NT2/D1 (cell line): ENCODE data around the gene HGFAC.

Experiments
- DNase-seq: peaks from one replicate; pipeline ENCODE4 v3.0.0-alpha.2; 2011; ENCODE audit warnings: low read depth, low spot score
- H3K27me3 ChIP-seq: 2 replicates; pipeline ENCODE4 v1.6.0; 2011; ENCODE audit warnings: mild to moderate bottlenecking; ENCODE audit not compliant: insufficient read length, insufficient read depth
- H3K36me3 ChIP-seq: 2 replicates; pipeline ENCODE4 v1.6.1; 2011; ENCODE audit warnings: mild to moderate bottlenecking, low read length, mixed read lengths; ENCODE audit not compliant: insufficient read depth, insufficient read length
- H3K4me1 ChIP-seq: 2 replicates; pipeline ENCODE4 v1.5.1; 2011; ENCODE audit not compliant: insufficient read depth, insufficient read length
- H3K4me3 ChIP-seq: 2 replicates; pipeline ENCODE4 v1.5.1; 2011; ENCODE audit warnings: low read depth; ENCODE audit not compliant: insufficient read length
- H3K9ac ChIP-seq: 2 replicates; pipeline ENCODE4 v1.6.0; 2011; ENCODE audit warnings: low read depth; ENCODE audit not compliant: insufficient read length
- H3K9me3 ChIP-seq: 2 replicates; pipeline ENCODE4 v1.5.1; 2011; ENCODE audit warnings: mild to moderate bottlenecking, low read length; ENCODE audit not compliant: insufficient read depth
- SUZ12 ChIP-seq: IDR thresholded peaks from 2 replicates; pipeline ENCODE4 v1.6.1; 2011; ENCODE audit not compliant: insufficient read length, insufficient read depth; ENCODE audit errors: extremely low read depth
- YY1 ChIP-seq: IDR thresholded peaks from 2 replicates; pipeline ENCODE4 v1.6.1; 2011; ENCODE audit not compliant: insufficient read length, insufficient read depth
- ZNF274 ChIP-seq: IDR thresholded peaks from 2 replicates; pipeline ENCODE4 v1.6.1; 2011; ENCODE audit warnings: mild to moderate bottlenecking, low read depth, low read length

The HGFAC gene

DNA sequence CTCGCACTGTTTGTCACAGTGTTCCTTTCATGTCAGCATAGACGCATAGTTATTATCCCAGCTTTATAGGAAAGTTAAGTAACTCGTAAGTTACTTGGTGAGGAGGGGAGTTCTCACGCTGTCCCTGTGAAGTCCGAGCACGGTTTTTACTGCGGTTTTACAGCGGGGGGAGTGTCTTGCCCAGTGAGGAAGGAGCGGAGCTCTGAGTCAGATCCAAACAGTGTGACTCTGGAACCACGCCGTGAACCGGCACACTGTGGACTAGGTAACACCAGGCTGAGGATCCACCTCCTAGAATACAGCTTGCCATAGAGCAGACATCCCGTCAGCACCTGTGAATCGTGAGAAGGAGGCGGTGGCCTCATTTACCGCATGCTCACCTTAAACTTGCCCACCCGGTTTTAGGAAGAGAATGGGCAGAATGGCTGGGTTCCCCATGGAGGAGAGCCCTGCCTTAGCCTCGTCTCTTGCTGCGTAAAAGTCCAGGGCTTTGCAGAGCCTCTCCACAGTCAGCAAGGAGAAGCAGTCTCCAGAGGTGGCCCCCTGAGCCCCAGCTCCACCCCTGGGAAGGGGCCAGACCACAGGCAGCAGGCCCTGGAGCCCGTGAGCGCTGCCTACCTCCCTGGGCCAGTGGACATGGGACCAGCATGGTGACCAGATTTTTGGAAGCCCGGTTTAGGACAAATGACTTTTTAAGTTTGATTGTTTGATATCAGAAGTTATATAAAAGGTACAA lies 40.2 kb upstream of the HGFAC start:
- Histone ChIP-seq H3K4me1 (no peaks in the 10 kb centered on the region), H3K27me3 (no peaks in the 10 kb centered on the region), H3K9ac (no peak overlapping the region), H3K9me3 (peaks cover 30% of the 10 kb centered on the region), H3K36me3 (peaks cover 4% of the 10 kb centered on the region), H3K4me3 (no peak overlapping the region)
- no peak for DNase-seq
- no peak for TF ChIP-seq YY1
- TF ChIP-seq SUZ12 = no peak
- TF ChIP-seq ZNF274 = no peak

DNA sequence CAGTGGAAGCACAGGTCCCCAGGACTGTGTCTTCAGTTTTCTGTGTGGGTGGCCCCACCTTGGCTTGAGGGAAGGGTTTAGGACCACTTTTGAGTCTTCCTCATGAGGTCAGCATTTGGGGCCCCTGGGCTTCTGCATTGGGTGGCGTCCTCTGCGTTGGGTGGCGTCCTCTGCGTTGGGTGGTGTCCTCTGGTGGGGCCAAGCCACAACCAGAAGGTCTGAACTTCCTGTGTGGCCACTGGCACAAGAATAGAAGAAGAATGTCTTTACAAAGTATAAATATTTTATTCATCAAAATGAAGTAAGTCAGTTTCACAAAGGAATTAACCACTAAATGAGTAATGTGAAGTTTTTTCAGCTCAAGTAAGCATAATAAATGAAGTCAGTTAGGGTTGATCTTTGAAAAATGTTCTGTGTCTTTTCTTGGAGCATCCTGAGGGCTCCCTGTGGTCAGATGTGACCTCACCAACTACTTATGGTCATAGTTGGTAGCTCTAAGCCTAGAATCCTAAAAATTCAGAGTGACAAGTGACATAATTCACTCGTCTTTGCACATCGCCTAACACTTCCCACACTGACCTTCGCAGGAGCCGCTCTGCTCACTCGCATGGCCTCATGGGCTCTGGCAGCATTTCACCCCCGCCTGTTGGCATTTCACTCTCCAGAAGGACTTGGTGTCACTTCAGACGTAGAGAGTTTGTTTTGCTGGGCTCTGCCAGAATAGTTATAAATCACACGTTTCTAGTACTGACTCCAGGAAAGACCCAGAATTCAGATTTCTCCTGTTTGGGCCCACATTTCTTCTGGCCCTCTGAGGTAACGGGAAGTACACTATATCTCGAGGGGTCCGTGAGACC lies 39.0 kb upstream of the HGFAC start:
- no peak overlapping the region for H3K9ac ChIP-seq

DNA sequence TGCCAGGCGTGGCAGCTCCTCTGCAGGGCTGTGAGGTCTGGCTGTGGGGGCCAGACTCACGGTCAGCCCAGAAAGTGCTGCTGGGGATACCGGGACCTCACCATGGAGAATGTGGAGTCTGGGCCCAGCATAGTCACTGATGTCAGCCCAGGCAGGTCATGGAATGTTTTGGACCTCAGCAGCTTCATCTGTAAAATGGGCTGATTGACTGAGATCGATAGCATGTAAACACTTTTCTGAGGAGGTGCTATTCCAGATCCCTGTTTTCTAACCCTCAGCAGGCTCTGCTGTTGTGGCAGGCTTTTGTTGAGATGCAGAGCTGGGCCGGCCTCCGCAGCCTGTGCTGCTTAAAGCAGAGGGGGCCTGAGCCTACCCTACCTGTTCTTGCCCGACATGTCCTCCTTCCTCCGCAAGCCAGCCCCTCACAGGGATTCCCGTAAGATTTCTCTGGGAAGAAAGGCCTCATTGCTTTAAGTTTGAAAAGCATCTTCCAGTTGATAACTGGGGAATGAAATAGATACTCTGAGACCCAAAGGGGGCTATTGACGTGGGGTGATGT lies 38.3 kb upstream of the HGFAC start:
- H3K27me3 ChIP-seq = no peaks in the 10 kb centered on the region
- H3K4me1 ChIP-seq = peaks cover 7% of the 10 kb centered on the region
- H3K9ac ChIP-seq = no peak overlapping the region
- H3K9me3 ChIP-seq = peaks cover 22% of the 10 kb centered on the region
- peaks cover 4% of the 10 kb centered on the region for H3K36me3 ChIP-seq
- no peak for DNase-seq
- no peak overlapping the region for H3K4me3 ChIP-seq
- TF ChIP-seq YY1 = no peak
- TF ChIP-seq ZNF274 = no peak
- no peak for TF ChIP-seq SUZ12

More for the DNA sequence above, 39.0 kb upstream of the HGFAC start:
- Histone ChIP-seq H3K4me3 (no peak overlapping the region), H3K9me3 (peaks cover 22% of the 10 kb centered on the region), H3K27me3 (no peaks in the 10 kb centered on the region), H3K4me1 (peaks cover 4% of the 10 kb centered on the region), H3K36me3 (peaks cover 4% of the 10 kb centered on the region)
- DNase-seq = no peak
- TF ChIP-seq ZNF274 (no peak), YY1 (no peak), SUZ12 (no peak)

DNA sequence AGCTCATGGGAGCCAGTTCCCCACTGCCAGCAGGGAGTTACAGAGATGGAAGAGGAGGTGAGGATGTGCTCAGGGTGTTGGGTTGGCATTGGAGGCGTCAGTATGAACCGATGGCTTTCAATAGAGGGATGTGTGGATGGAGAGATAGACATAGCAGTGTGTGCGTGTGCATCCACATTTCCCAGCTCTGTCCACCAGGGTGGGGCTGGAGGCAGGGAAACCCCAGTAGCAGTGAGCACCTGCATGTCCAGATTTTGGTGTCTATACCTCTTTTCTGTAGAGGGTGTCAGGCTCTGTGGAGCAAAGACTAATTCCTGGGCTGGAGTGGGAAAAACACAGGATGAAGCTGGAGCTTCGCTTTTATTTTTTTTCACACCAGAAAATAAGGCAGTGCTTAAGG lies 37.2 kb upstream of the HGFAC start:
- TF ChIP-seq YY1 (no peak), ZNF274 (no peak), SUZ12 (no peak)
- Histone ChIP-seq H3K4me1 (peaks cover 10% of the 10 kb centered on the region), H3K9ac (no peak overlapping the region), H3K36me3 (peaks cover 4% of the 10 kb centered on the region), H3K27me3 (no peaks in the 10 kb centered on the region), H3K4me3 (no peak overlapping the region), H3K9me3 (peaks cover 22% of the 10 kb centered on the region)
- no peak for DNase-seq

DNA sequence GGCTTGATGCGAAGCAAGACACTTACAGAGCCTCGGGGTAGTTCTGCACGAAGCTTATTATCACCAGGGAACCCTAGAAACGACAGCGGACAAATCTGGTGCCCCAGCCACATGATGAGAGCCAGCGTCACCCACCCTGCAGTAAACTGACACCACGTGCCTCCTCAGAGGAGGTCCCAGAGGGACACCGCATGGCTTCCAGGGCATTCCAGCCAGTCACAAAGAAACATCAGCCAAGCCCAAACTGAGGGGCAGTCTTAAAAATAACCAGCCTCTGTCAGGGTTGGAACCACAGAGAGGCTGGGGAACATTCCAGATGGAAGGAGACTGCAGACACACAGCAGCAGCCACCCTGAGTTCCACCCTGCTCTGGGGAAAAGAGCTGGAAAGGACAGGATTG lies 36.6 kb upstream of the HGFAC start:
- Histone ChIP-seq H3K4me1 (peaks cover 12% of the 10 kb centered on the region), H3K36me3 (peaks cover 4% of the 10 kb centered on the region), H3K27me3 (no peaks in the 10 kb centered on the region), H3K9ac (no peak overlapping the region), H3K9me3 (peaks cover 22% of the 10 kb centered on the region), H3K4me3 (no peak overlapping the region)
- no peak for TF ChIP-seq SUZ12
- TF ChIP-seq ZNF274 = no peak
- no peak for TF ChIP-seq YY1
- no peak for DNase-seq

DNA sequence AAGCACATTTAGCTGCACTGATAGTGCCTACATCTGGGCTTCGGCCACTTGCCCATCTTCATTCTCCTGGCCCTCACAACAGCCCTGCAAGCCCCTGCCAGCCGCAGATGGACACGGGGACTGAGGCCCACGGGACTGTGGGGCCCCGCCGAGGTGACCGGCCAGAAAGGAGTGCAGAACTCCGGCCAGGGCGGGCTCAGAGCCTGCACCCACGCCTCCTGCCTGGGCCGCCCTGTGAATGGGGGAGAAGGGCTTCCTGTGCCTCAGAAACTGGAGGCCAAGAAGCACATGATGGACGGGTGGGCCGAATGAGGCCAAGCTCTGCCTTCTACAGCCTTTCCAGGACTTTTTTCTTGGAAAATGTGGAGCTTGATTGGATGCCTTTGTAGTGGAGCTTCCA lies 35.7 kb upstream of the HGFAC start:
- DNase-seq = no peak
- Histone ChIP-seq H3K27me3 (no peaks in the 10 kb centered on the region), H3K4me1 (peaks cover 12% of the 10 kb centered on the region), H3K9ac (no peak overlapping the region), H3K9me3 (peaks cover 22% of the 10 kb centered on the region), H3K36me3 (peaks cover 4% of the 10 kb centered on the region), H3K4me3 (no peak overlapping the region)
- TF ChIP-seq SUZ12 (no peak), YY1 (no peak), ZNF274 (no peak)

DNA sequence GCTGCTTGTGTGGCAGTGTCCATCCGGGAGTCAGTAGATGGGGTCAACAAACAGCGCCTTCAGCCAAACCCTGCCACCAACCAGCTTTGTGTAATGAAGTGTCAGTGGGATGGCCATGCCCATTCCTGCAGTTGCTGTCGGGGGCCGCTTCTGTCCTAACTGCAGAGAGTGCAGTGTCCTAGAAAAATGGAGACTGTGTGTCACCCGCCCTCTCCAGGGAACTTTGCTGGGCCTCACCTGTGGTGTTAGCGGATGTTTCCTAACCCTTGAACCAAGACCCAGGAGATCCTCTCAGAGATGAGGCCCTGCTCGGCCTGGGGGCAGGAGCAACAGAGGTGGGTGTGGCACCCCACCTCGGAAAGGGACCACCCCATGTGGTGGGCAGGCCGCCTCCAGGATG lies 35.3 kb upstream of the HGFAC start:
- no peak overlapping the region for H3K4me3 ChIP-seq
- peaks cover 4% of the 10 kb centered on the region for H3K36me3 ChIP-seq
- H3K4me1 ChIP-seq = peaks cover 12% of the 10 kb centered on the region
- no peak for DNase-seq
- no peaks in the 10 kb centered on the region for H3K27me3 ChIP-seq
- TF ChIP-seq SUZ12 = no peak
- TF ChIP-seq ZNF274 = no peak
- no peak for TF ChIP-seq YY1
- no peak overlapping the region for H3K9ac ChIP-seq
- peaks cover 22% of the 10 kb centered on the region for H3K9me3 ChIP-seq
